Mucosa of stomach (tissue), 1 donor: ENCODE measurements around the gene TSPAN15.

ENCODE experiments used
- H3K27me3 ChIP-seq: one replicate; pipeline ENCODE4 v1.7.0; 2013; ENCODE audit warnings: mild to moderate bottlenecking, low read length; ENCODE audit not compliant: control insufficient read depth, insufficient read depth
- H3K36me3 ChIP-seq: one replicate; pipeline ENCODE4 v1.7.0; 2013; ENCODE audit warnings: low read length; ENCODE audit not compliant: control insufficient read depth, insufficient read depth
- H3K4me1 ChIP-seq: one replicate; pipeline ENCODE4 v1.7.0; 2013; ENCODE audit warnings: mild to moderate bottlenecking, low read length; ENCODE audit not compliant: control insufficient read depth, insufficient read depth
- H3K4me3 ChIP-seq: one replicate; pipeline ENCODE4 v1.7.0; 2013; ENCODE audit warnings: low read length
- H3K9ac ChIP-seq: one replicate; pipeline ENCODE4 v1.7.0; 2013; ENCODE audit warnings: mild to moderate bottlenecking, low read length, moderate library complexity
- H3K9me3 ChIP-seq: one replicate; pipeline ENCODE4 v1.7.0; 2013; ENCODE audit warnings: mild to moderate bottlenecking, low read length, moderate library complexity; ENCODE audit not compliant: control insufficient read depth
- donor health status: Pancreatic carcinoma.

TSPAN15 gene

DNA sequence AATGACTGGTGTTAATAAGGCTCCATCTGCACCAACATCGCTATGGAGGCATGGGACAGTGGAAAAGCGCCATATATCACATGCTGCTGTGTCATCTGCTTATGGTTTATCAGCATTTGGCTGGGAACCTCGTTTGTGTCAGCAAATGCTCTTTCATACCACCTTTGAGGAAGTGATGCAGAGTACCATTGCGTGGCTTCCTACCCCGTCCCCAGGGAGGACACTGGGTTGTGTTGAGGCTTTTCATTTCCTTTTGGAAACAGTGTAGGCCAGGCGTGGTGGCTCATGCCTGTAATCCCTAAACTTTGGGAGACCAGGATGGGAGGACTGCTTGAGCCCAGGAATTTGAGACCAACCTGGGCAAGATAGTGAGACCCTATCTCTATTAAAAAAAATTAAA lies 41.3 kb upstream of the TSPAN15 start:
- H3K4me1 ChIP-seq = peaks cover 27% of the 10 kb centered on the region
- no peaks in the 10 kb centered on the region for H3K27me3 ChIP-seq
- no peaks in the 10 kb centered on the region for H3K9me3 ChIP-seq
- H3K4me3 ChIP-seq = no peak overlapping the region
- H3K9ac ChIP-seq = no peak overlapping the region
- no peaks in the 10 kb centered on the region for H3K36me3 ChIP-seq

DNA sequence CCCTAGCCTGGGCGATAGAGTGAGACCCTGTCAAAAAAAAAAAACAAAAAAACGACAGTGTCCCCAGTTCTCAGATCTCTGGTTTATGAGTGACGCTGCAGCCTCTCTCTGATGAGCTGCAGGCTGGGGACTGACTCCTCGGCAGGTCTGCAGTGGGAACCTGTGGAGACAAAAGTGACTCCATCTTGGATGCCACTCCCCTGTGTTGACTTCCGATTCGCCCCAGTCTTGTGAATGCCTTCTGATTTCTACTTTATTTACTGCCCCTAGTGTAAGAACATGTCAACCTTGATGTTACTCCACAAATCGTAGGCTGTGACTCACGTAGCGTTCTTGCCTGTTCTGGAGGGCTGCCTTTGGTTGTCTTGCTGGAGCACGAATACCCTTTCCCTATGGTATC lies 40.8 kb upstream of the TSPAN15 start:
- H3K9ac ChIP-seq = no peak overlapping the region
- no peak overlapping the region for H3K4me3 ChIP-seq
- H3K27me3 ChIP-seq = no peaks in the 10 kb centered on the region
- no peaks in the 10 kb centered on the region for H3K9me3 ChIP-seq
- no peaks in the 10 kb centered on the region for H3K36me3 ChIP-seq
- H3K4me1 ChIP-seq = peaks cover 27% of the 10 kb centered on the region

DNA sequence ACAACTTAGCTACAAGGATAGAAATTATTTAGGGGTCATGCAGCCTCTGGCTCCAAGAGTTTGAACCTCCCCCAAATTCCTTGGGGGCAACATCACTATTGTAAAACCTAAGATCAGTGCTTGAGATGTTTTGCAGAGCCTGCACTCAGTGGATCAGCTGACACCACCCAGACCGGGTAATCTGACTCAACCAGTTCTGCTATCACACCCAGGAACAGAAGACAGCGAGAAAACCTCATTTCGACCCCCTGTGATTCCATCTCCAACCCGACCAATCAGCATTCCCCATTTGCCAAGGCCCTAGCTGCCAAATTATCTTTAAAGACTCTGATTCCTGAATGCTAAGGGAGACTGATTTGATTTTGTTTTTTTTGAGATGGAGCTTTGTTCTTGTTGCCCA lies 39.8 kb upstream of the TSPAN15 start:
- no peaks in the 10 kb centered on the region for H3K36me3 ChIP-seq
- peaks cover 22% of the 10 kb centered on the region for H3K4me1 ChIP-seq
- no peaks in the 10 kb centered on the region for H3K9me3 ChIP-seq
- H3K4me3 ChIP-seq = no peak overlapping the region
- no peak overlapping the region for H3K9ac ChIP-seq
- no peaks in the 10 kb centered on the region for H3K27me3 ChIP-seq

DNA sequence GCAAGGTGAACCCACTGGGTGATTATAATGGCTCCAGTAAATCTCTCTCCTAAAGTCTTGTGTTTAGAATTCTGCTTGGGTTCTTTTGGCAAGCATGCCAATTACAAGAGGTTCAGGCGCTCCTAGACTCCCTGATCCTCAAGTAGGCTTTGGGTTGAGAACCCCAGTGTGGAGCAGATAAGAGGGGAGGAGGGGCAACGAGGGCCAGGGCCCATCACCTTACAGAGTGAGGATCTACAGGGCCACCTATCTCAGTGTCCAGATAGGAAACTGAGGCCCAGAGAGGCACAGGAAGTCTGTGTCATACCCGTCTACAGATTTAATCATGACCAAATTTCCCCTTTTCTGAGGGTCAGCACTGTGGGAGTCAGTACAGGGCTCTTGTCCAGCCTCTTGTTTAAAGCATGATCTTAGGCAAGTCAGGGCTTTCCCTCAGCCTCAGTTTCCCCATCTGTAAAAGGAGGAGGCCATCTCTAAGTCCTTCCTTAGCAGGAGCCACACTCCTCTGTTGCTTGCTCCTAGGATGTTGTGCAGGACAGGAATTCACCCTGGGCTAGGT lies 39.0 kb upstream of the TSPAN15 start:
- Histone ChIP-seq H3K9ac (no peak overlapping the region), H3K9me3 (no peaks in the 10 kb centered on the region), H3K36me3 (no peaks in the 10 kb centered on the region), H3K4me1 (peaks cover 15% of the 10 kb centered on the region), H3K4me3 (no peak overlapping the region), H3K27me3 (no peaks in the 10 kb centered on the region)

DNA sequence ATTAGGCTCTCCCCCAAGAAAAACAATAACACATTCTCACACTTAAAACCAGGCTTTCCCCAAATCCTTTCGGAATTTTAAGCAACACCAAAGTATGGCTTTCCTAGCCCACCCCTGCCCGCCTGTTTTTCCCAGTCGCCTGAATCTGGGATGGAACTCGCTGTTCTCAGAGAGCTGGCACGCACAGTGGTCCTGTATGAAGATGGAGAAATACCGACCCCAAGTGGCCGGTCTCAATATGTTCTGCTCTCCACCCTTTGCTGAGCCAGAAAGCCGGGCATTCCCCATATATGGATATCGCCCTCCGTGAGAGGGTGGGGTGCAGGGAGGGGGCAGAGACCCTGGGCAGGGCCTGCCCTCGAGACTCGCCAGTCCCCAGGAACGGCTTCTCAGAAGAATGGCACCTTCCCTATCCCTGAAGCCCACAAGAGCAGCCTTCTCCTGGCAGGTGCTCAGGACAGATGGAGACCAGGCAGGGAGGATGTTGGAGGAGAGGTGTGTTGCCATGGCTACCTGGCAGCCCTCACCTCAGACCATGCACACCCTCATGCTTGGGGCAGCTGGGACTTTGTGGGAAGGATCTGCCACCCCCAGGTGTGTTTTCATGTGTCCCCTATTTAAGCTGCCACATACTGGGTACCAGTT lies 37.9 kb upstream of the TSPAN15 start:
- no peaks in the 10 kb centered on the region for H3K27me3 ChIP-seq
- H3K9ac ChIP-seq = no peak overlapping the region
- peaks cover 19% of the 10 kb centered on the region for H3K4me1 ChIP-seq
- H3K36me3 ChIP-seq = no peaks in the 10 kb centered on the region
- no peaks in the 10 kb centered on the region for H3K9me3 ChIP-seq
- H3K4me3 ChIP-seq = no peak overlapping the region

DNA sequence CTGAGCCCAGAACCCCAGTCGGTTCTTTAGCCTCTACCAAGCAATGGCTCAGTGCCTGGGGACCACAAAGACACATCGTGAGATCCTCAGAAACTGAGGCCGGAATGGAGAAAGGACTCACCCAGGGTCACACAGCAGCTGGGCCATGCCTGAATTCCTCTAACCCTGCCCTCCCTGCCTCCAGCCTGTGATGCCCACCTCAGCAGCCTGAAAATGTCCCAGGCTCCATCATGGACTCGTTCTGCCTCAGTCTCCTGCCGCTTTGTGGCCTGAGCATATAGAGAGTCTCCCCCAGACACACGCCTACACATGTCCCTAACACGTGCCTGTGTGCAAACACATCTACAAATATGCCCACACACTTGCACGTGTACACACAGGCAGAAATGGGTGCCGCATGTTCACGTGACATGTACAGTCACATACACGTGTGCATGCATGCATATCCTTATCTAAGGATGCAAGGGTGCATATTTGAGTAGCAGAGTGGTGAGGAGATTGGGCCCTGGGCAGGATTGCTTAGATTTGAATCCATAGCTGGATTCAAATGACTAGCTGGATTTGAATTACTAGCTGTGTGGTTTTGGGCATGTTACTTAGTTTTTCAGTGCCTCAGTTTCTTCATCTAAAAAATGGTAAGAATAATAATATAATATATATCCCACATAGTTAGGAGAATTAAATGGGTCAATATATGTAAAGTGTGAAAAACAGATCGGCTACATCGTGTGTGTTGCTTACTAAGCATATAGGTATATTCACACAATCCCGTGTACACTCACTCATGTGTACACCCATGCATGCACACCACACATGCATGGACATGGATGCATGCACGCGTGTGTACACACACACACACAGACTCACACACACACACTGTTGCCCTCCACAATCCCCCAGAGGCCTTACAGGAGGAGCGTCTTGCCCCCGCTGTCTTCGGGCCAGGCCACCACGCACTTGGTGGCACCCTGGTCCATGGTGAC lies 36.9 kb upstream of the TSPAN15 start:
- H3K4me3 ChIP-seq = no peak overlapping the region
- no peaks in the 10 kb centered on the region for H3K9me3 ChIP-seq
- H3K27me3 ChIP-seq = no peaks in the 10 kb centered on the region
- peaks cover 23% of the 10 kb centered on the region for H3K4me1 ChIP-seq
- H3K9ac ChIP-seq = no peak overlapping the region
- H3K36me3 ChIP-seq = no peaks in the 10 kb centered on the region

DNA sequence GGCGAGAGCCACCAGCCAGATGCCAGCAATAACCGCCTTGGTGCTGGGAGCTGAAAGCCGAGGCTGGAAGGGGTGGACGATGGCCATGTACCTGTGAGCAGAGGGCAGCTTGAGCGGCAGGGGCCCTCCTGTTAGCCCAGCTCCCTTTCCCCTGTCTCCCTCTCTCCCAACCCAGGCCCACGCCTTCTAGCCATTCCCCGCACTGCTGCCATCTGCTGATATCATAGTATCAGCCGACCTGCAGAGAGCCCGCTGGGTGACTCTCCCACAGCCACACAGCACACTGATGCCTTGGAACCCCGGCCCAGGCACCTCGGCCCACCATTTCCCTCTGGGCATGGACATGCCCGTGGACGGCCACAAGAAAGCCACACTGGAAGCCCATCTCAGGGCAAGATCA lies 36.2 kb upstream of the TSPAN15 start:
- Histone ChIP-seq H3K4me3 (no peak overlapping the region), H3K9ac (no peak overlapping the region), H3K9me3 (no peaks in the 10 kb centered on the region), H3K4me1 (peaks cover 27% of the 10 kb centered on the region), H3K36me3 (no peaks in the 10 kb centered on the region), H3K27me3 (no peaks in the 10 kb centered on the region)

DNA sequence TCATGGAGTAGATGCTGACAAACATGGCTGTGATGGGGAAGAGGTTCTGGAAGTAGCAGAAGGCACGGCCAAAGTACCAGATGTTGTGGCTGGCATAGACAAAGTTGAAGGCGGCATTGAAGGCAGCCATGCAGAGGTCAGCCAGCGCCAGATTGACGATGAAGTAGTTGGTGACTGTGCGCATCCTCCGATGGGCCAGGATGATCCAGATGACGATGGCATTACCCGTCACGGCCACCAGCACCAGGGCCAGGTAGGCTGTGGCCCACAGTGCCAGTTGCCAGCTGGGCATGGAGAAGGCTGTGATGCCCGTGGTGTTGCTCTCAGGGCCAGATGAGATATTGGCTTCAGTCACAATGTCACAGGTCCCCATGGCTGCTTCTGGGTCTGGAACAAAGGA lies 35.3 kb upstream of the TSPAN15 start:
- Histone ChIP-seq H3K36me3 (no peaks in the 10 kb centered on the region), H3K9ac (no peak overlapping the region), H3K27me3 (no peaks in the 10 kb centered on the region), H3K4me3 (no peak overlapping the region), H3K9me3 (no peaks in the 10 kb centered on the region), H3K4me1 (peaks cover 27% of the 10 kb centered on the region)

DNA sequence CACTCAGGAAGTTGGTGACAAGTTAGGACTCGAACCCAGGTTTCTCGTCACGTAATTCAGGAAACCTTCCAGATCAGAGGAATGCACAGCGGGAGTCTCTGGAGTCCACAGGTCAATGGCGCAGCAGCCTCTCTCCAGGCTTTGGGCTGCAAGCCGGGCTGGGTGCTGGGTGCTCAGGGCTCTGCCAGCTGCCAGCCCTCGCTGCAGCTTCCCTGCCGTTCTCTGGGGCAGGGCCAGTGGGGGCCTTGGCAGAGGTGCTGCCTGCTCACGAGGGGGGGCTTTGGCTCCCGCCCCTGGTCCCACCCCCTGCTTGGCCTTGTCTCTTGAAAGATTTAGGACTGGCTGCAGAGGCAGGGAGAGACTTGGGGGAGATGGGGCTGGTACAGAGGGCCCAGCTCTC lies 34.6 kb upstream of the TSPAN15 start, which contains the start of gene TACR2:
TSS of gene TACR2 (minus strand) at position 224 of the 400 bp plus-strand sequence. CDS start 595 bp downstream, outside the sequence.
- H3K9ac ChIP-seq = peak within 1 kb of the TSS; percentile 1
- H3K36me3 ChIP-seq = no peaks in the 10 kb centered on the region
- H3K4me3 ChIP-seq = no peak within 1 kb of the TSS

DNA sequence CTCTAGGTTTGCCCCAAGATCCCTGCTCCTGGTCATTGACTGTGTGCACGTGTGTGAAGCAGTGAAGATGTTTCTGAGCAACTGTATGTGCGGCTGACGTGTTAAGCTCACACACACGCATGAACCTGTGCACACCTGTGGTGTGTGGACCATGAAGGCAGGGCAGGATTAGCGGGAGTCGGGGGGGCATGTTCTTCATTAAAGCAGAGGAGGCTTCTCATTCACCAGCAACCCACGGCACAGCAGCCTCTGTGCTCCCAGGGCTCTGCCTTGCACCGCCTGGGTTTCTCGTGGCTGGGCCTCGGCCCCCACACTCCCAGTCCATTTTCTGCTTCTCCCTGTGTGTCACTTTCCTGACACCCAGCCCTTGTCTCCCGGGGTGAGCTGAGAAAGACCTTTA lies 33.7 kb upstream of the TSPAN15 start:
- H3K4me1 ChIP-seq = peaks cover 38% of the 10 kb centered on the region
- peak overlapping the region; percentile 1 for H3K9ac ChIP-seq
- no peaks in the 10 kb centered on the region for H3K9me3 ChIP-seq
- no peaks in the 10 kb centered on the region for H3K36me3 ChIP-seq
- H3K4me3 ChIP-seq = no peak overlapping the region
- no peaks in the 10 kb centered on the region for H3K27me3 ChIP-seq

More for the DNA sequence above, 34.6 kb upstream of the TSPAN15 start, which contains the start of gene TACR2:
- peaks cover 30% of the 10 kb centered on the region for H3K4me1 ChIP-seq
- H3K27me3 ChIP-seq = no peaks in the 10 kb centered on the region
- H3K9me3 ChIP-seq = no peaks in the 10 kb centered on the region

DNA sequence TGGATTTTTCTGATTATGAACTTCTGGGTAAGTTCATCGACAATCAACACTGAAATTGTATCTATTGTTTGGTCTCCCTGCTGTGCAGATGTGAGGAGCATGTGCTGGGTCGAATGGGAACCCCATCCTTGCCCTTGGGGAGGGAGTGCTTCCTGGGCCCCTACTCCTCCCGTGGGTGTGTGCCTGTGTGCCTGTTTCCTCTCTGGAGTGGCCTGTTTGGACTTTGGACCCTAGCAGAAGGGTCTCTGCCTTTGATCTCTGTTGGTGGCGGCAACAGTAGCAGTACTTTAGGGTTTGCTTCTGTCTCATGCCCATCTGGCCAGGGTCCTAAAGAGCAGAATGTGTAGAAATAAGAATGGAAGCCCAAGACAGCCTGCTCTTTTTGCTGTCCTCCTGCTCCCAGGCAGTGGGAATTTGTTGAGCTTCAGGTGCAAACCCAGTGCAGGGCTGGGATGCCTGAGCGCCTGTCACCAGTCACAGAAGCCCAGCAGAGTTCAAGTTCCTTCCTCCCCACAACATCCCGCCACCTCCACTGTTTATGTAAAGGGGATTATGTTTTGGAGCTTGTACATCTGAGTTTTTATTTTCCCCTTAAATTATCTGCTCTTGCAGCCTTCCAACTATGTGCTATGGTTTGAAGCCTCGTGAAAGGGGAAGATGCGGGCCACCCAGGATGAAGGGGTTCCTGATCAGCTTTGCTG lies 33.1 kb upstream of the TSPAN15 start:
- H3K9me3 ChIP-seq = no peaks in the 10 kb centered on the region
- no peak overlapping the region for H3K4me3 ChIP-seq
- no peak overlapping the region for H3K9ac ChIP-seq
- no peaks in the 10 kb centered on the region for H3K36me3 ChIP-seq
- no peaks in the 10 kb centered on the region for H3K27me3 ChIP-seq
- H3K4me1 ChIP-seq = peaks cover 38% of the 10 kb centered on the region
